Mesendoderm (in vitro differentiated cells): ENCODE results near the gene SMIM12.

Experiments used
- DNase-seq: peaks from one replicate; pipeline ENCODE4 v3.0.0; 2013
- H2AK5ac ChIP-seq: 2 replicates; pipeline ENCODE4 v1.6.1; 2013; ENCODE audit warnings: low read length, inconsistent platforms
- H2BK120ac ChIP-seq: 2 replicates; pipeline ENCODE4 v1.6.1; 2013; ENCODE audit warnings: low read depth, mild to moderate bottlenecking, low read length, moderate library complexity, mixed read lengths
- H2BK15ac ChIP-seq: replicated peaks from 2 replicates; pipeline ENCODE4 v1.6.1; 2013; ENCODE audit warnings: low read depth, mild to moderate bottlenecking, moderate library complexity
- H2BK5ac ChIP-seq: 2 replicates; pipeline ENCODE4 v1.6.1; 2013; ENCODE audit warnings: low read length, inconsistent platforms
- H3K18ac ChIP-seq: 2 replicates; pipeline ENCODE4 v1.6.1; 2013; ENCODE audit warnings: mild to moderate bottlenecking, low read length, mixed read lengths
- H3K23ac ChIP-seq: one replicate; pipeline ENCODE4 v1.6.1; 2013; ENCODE audit warnings: low read length
- H3K27ac ChIP-seq: 2 replicates; pipeline ENCODE4 v1.5.1; 2013; ENCODE audit warnings: low read depth, mild to moderate bottlenecking, inconsistent platforms, low read length, moderate library complexity
- H3K27me3 ChIP-seq: 2 replicates; pipeline ENCODE4 v1.6.1; 2013; ENCODE audit warnings: low read length, control low read depth, mild to moderate bottlenecking, inconsistent platforms; ENCODE audit not compliant: insufficient read depth, poor library complexity
- H3K36me3 ChIP-seq: 2 replicates; pipeline ENCODE4 v1.6.1; 2013; ENCODE audit warnings: low read length, inconsistent platforms; ENCODE audit not compliant: control insufficient read depth, insufficient read depth
- H3K4ac ChIP-seq: one replicate; pipeline ENCODE4 v1.6.1; 2013; ENCODE audit warnings: low read depth, mild to moderate bottlenecking, low read length, moderate library complexity
- H3K4me1 ChIP-seq: 2 replicates; pipeline ENCODE4 v1.6.1; 2013; ENCODE audit warnings: low read depth, low read length, inconsistent platforms; ENCODE audit not compliant: control insufficient read depth
- H3K4me2 ChIP-seq: 2 replicates; pipeline ENCODE4 v1.6.1; 2013; ENCODE audit warnings: low read length
- H3K4me3 ChIP-seq: 2 replicates; pipeline ENCODE4 v1.5.1; 2013; ENCODE audit warnings: mild to moderate bottlenecking, low read length
- H3K56ac ChIP-seq: one replicate; pipeline ENCODE4 v1.6.1; 2013; ENCODE audit warnings: low read length
- H3K79me1 ChIP-seq: 2 replicates; pipeline ENCODE4 v1.6.1; 2013; ENCODE audit warnings: low read length, inconsistent platforms
- H3K79me2 ChIP-seq: 2 replicates; pipeline ENCODE4 v1.6.1; 2013; ENCODE audit warnings: mild to moderate bottlenecking, low read length; ENCODE audit not compliant: control insufficient read depth, insufficient read depth
- H3K9ac ChIP-seq: 2 replicates; pipeline ENCODE4 v1.6.1; 2013; ENCODE audit warnings: low read length, inconsistent platforms
- H4K5ac ChIP-seq: one replicate; pipeline ENCODE4 v1.6.1; 2013; ENCODE audit warnings: low read length
- H4K8ac ChIP-seq: one replicate; pipeline ENCODE4 v1.6.1; 2013; ENCODE audit warnings: low read depth, mild to moderate bottlenecking, control low read depth, low read length, moderate library complexity
- WGBS: extraction: QIAGEN DNeasy Blood & Tissue Kit; methylation state at CpG from one replicate; pipeline ENCODE4 v1.1.7; 2013; ENCODE audit warnings: low lambda C conversion rate, missing lambda C conversion rate; ENCODE audit not compliant: insufficient coverage; ENCODE audit errors: extremely low coverage; 5-methylcytosine and 5-hydroxymethylcytosine counted together

SMIM12 gene

DNA sequence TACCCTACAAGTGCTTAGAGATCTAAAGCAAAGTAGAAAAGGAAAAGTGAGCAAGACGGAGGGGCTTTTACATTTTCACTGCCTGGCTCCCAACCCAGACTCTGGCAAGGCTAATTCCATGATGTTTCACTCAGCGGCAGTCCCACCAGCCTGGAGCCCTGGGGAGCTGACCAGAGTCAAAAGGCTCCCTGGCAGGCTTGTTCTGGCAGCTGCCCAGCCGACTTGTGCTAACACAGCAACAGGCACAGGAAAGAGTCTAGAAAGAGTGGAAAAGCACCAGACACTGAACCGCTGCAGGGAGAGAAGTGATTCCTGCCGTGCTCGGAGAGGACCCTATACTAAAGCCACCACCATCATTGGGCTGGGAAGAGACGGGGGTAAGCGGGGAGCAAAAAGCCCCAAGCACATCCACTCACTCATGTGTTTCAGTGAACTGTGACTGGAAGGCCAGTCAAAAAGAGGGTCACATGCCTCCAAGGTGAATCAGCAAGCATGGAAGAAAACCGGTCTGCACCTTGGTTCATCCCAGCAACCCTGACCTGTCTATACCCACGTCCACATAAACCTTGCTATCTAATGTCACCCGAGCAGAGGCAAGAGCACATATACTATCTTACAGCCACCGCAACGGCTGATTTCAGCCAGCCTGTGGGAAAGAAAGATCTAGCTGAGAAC is 8.0 kb downstream of the SMIM12 start:
- Histone ChIP-seq H3K56ac (peak overlapping the region; percentile 0), H3K4ac (no peak overlapping the region), H3K79me2 (no peaks in the 10 kb centered on the region), H3K79me1 (peaks cover 14% of the 10 kb centered on the region), H3K27ac (no peak overlapping the region), H2AK5ac (no peak overlapping the region), H2BK15ac (no peak overlapping the region), H3K36me3 (peaks cover 4% of the 10 kb centered on the region), H3K23ac (no peak overlapping the region), H2BK120ac (no peak overlapping the region), H3K18ac (no peak overlapping the region), H3K4me2 (no peak overlapping the region), H4K8ac (no peak overlapping the region), H3K9ac (no peak overlapping the region), H3K4me1 (peaks cover 2% of the 10 kb centered on the region), H2BK5ac (no peak overlapping the region), H3K27me3 (no peaks in the 10 kb centered on the region), H3K4me3 (no peak overlapping the region), H4K5ac (no peak overlapping the region)
- no peak for DNase-seq
- WGBS: no CpG with 5 or more reads among the region's 13 CpGs

GRCh38 chr1:34850382-34850781 is 9.2 kb downstream of the SMIM12 start:
- peak overlapping the region; percentile 59 for H3K56ac ChIP-seq
- no peak for DNase-seq
- H3K18ac ChIP-seq: no peak overlapping the region
- H3K9ac ChIP-seq: peak overlapping the region; percentile 12
- no peak overlapping the region for H3K4ac ChIP-seq
- H3K4me3 ChIP-seq: no peak overlapping the region
- H4K5ac ChIP-seq: no peak overlapping the region
- WGBS: no CpG with 5 or more reads among the region's 6 CpGs
- H2BK5ac ChIP-seq: peak overlapping the region; percentile 43
- H2BK15ac ChIP-seq: no peak overlapping the region
- H2BK120ac ChIP-seq: no peak overlapping the region
- H3K4me2 ChIP-seq: no peak overlapping the region
- no peak overlapping the region for H4K8ac ChIP-seq
- peak overlapping the region; percentile 56 for H3K23ac ChIP-seq
- H3K4me1 ChIP-seq: peaks cover 2% of the 10 kb centered on the region
- H3K27me3 ChIP-seq: no peaks in the 10 kb centered on the region
- H3K79me1 ChIP-seq: peaks cover 10% of the 10 kb centered on the region
- no peaks in the 10 kb centered on the region for H3K79me2 ChIP-seq
- H3K27ac ChIP-seq: no peak overlapping the region
- H3K36me3 ChIP-seq: peaks cover 3% of the 10 kb centered on the region
- H2AK5ac ChIP-seq: no peak overlapping the region

DNA sequence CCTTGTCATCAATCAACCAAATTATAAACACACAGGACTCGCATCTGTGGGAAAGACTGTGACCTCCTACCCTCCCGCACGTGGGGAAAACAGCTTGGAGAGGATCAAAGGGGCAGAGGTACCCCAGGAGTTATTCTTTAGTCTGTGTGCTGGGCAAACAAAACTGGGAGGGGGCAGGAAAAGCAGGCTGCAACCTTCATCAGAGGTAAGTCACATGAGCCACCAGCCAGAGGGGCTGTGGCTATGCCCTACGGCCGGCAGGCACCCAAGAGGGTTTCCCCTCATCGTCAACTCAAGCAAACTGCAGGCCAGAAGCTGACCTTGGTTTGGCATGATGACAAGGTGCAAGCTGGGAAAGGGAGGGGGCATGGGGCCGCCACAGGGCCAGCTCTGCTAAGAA is 12.5 kb downstream of the SMIM12 start:
- Histone ChIP-seq H3K27ac (peak overlapping the region; percentile 25), H3K56ac (no peak overlapping the region), H2AK5ac (no peak overlapping the region), H3K4me1 (peaks cover 25% of the 10 kb centered on the region), H3K9ac (no peak overlapping the region), H2BK5ac (peak overlapping the region; percentile 48), H3K36me3 (no peaks in the 10 kb centered on the region), H4K5ac (no peak overlapping the region), H3K4me2 (no peak overlapping the region), H3K18ac (no peak overlapping the region), H3K27me3 (no peaks in the 10 kb centered on the region), H3K79me1 (peaks cover 8% of the 10 kb centered on the region), H3K4me3 (no peak overlapping the region), H4K8ac (no peak overlapping the region), H2BK120ac (no peak overlapping the region), H2BK15ac (no peak overlapping the region), H3K23ac (no peak overlapping the region), H3K79me2 (no peaks in the 10 kb centered on the region), H3K4ac (no peak overlapping the region)
- no peak for DNase-seq
- WGBS: no CpG with 5 or more reads among the region's 7 CpGs

DNA sequence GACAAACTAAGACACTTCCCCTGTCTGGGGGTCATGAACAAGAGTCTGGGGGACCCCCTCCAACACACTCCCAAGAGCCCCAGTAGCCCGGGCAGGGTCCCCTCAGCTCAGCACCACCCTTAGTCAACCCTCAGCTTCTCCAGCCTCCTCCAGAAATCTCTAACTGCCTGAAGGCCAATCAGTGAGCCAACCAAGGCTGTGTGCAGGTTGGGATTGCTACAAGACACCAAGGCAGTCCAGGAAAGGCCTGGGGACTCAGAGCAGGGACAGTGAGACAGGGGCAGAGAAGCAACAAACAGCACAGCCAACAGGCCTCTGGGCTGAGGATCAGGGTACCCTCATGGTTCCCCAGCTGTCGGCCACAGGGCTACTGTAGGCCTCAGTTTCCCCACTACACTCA is 13.3 kb downstream of the SMIM12 start:
- peaks cover 25% of the 10 kb centered on the region for H3K4me1 ChIP-seq
- no peak overlapping the region for H4K5ac ChIP-seq
- H3K4me2 ChIP-seq: no peak overlapping the region
- peak overlapping the region; percentile 28 for H3K9ac ChIP-seq
- H2BK5ac ChIP-seq: peak overlapping the region; percentile 83
- H3K36me3 ChIP-seq: no peaks in the 10 kb centered on the region
- peak overlapping the region; percentile 55 for H2AK5ac ChIP-seq
- H3K27me3 ChIP-seq: no peaks in the 10 kb centered on the region
- no peak overlapping the region for H3K18ac ChIP-seq
- H3K4ac ChIP-seq: no peak overlapping the region
- H4K8ac ChIP-seq: no peak overlapping the region
- H3K56ac ChIP-seq: peak overlapping the region; percentile 63
- H2BK15ac ChIP-seq: no peak overlapping the region
- peak overlapping the region; percentile 9 for H3K23ac ChIP-seq
- no peak overlapping the region for H3K4me3 ChIP-seq
- WGBS: no CpG with 5 or more reads among the region's 2 CpGs
- H3K27ac ChIP-seq: peak overlapping the region; percentile 62
- no peaks in the 10 kb centered on the region for H3K79me2 ChIP-seq
- no peak overlapping the region for H2BK120ac ChIP-seq
- DNase-seq: no peak
- peaks cover 3% of the 10 kb centered on the region for H3K79me1 ChIP-seq

GRCh38 chr1:34845131-34845901 is 14.2 kb downstream of the SMIM12 start:
- H3K9ac ChIP-seq: peak overlapping the region; percentile 38
- H3K4ac ChIP-seq: no peak overlapping the region
- H3K4me2 ChIP-seq: no peak overlapping the region
- H3K27ac ChIP-seq: peak overlapping the region; percentile 62
- no peak overlapping the region for H2BK120ac ChIP-seq
- peak overlapping the region; percentile 37 for H3K23ac ChIP-seq
- H3K27me3 ChIP-seq: no peaks in the 10 kb centered on the region
- H4K8ac ChIP-seq: no peak overlapping the region
- H3K79me1 ChIP-seq: no peaks in the 10 kb centered on the region
- H3K4me3 ChIP-seq: no peak overlapping the region
- peak overlapping the region; percentile 73 for H3K56ac ChIP-seq
- WGBS: no CpG with 5 or more reads among the region's 16 CpGs
- no peaks in the 10 kb centered on the region for H3K36me3 ChIP-seq
- DNase-seq: peak; percentile 69
- no peaks in the 10 kb centered on the region for H3K79me2 ChIP-seq
- peak overlapping the region; percentile 8 for H2AK5ac ChIP-seq
- no peak overlapping the region for H2BK15ac ChIP-seq
- peak overlapping the region; percentile 35 for H3K18ac ChIP-seq
- peak overlapping the region; percentile 11 for H2BK5ac ChIP-seq
- peaks cover 22% of the 10 kb centered on the region for H3K4me1 ChIP-seq
- no peak overlapping the region for H4K5ac ChIP-seq
